ENCODE measurements around the gene RBBP8NL.

Gene RBBP8NL

GRCh38 chr20:62458275-62459251, 31.2 kb upstream of the RBBP8NL start:
- TF ChIP-seq ZNF8 (CRISPR knock-in tag; IDR thresholded peaks at IDR 0.05) (no peak), BACH2 (CRISPR knock-in tag; IDR thresholded peaks at IDR 0.05; ENCODE audit: borderline replicate concordance) (no peak), RARB (CRISPR knock-in tag; IDR thresholded peaks at IDR 0.05) (no peak), PPARA (CRISPR knock-in tag; IDR thresholded peaks at IDR 0.05; ENCODE audit: borderline replicate concordance) (no peak), ISL1 (CRISPR knock-in tag; IDR thresholded peaks at IDR 0.05) (no peak), ESRRG (CRISPR knock-in tag; IDR thresholded peaks at IDR 0.05) (no peak), CSDC2 (CRISPR knock-in tag; IDR thresholded peaks at IDR 0.05) (no peak), ARNTL (CRISPR knock-in tag; IDR thresholded peaks at IDR 0.05; ENCODE audit: borderline replicate concordance, low read depth) (no peak), POU6F1 (CRISPR knock-in tag; IDR thresholded peaks at IDR 0.05; ENCODE audit: borderline replicate concordance, low read depth) (no peak), GLIS3 (CRISPR knock-in tag; IDR thresholded peaks at IDR 0.05) (no peak), SNAI2 (CRISPR knock-in tag; IDR thresholded peaks at IDR 0.05) (no peak), PATZ1 (CRISPR knock-in tag; IDR thresholded peaks at IDR 0.05; ENCODE audit: borderline replicate concordance) (no peak), ZC3H10 (CRISPR knock-in tag; IDR thresholded peaks at IDR 0.05) (no peak), ZNF70 (CRISPR knock-in tag; IDR thresholded peaks at IDR 0.05) (no peak), CREB5 (CRISPR knock-in tag; IDR thresholded peaks at IDR 0.05; ENCODE audit: low read depth) (no peak), TCF4 (CRISPR knock-in tag; IDR thresholded peaks at IDR 0.05; ENCODE audit: borderline replicate concordance) (no peak), ZFP3 (CRISPR knock-in tag; IDR thresholded peaks at IDR 0.05) (no peak)
- ATAC-seq, result no peak

GRCh38 chr20:62457831-62458230, 30.5 kb upstream of the RBBP8NL start:
- TF ChIP-seq ZNF565 (CRISPR knock-in tag; conservative IDR thresholded peaks at IDR 0.05; ENCODE audit: low read depth) (no peak), TCF4 (CRISPR knock-in tag; IDR thresholded peaks at IDR 0.05; ENCODE audit: borderline replicate concordance) (no peak), GLIS3 (CRISPR knock-in tag; IDR thresholded peaks at IDR 0.05) (no peak), SNAI2 (CRISPR knock-in tag; IDR thresholded peaks at IDR 0.05) (no peak)
- no peak for ATAC-seq

GRCh38 chr20:62457098-62457497, 29.8 kb upstream of the RBBP8NL start:
- ATAC-seq, result no peak

More at GRCh38 chr20:62457098-62457497, 29.8 kb upstream of the RBBP8NL start:
- TF ChIP-seq ISL1 (CRISPR knock-in tag; IDR thresholded peaks at IDR 0.05) (no peak), ARNTL (CRISPR knock-in tag; IDR thresholded peaks at IDR 0.05; ENCODE audit: borderline replicate concordance, low read depth) (no peak), BACH2 (CRISPR knock-in tag; IDR thresholded peaks at IDR 0.05; ENCODE audit: borderline replicate concordance) (no peak), CSDC2 (CRISPR knock-in tag; IDR thresholded peaks at IDR 0.05) (no peak), ZC3H10 (CRISPR knock-in tag; IDR thresholded peaks at IDR 0.05) (no peak), ESRRG (CRISPR knock-in tag; IDR thresholded peaks at IDR 0.05) (no peak), ZNF565 (CRISPR knock-in tag; conservative IDR thresholded peaks at IDR 0.05; ENCODE audit: low read depth) (no peak), GLIS3 (CRISPR knock-in tag; IDR thresholded peaks at IDR 0.05) (no peak), CREB5 (CRISPR knock-in tag; IDR thresholded peaks at IDR 0.05; ENCODE audit: low read depth) (no peak), CSRNP3 (CRISPR knock-in tag; IDR thresholded peaks at IDR 0.05) (no peak), TCF4 (CRISPR knock-in tag; IDR thresholded peaks at IDR 0.05; ENCODE audit: borderline replicate concordance) (no peak), ZNF70 (CRISPR knock-in tag; IDR thresholded peaks at IDR 0.05) (no peak)

All from SK-N-SH treated with all-trans-retinoic acid at 6 μM for 48 hours (cell line).